GM21529 (cell line): ENCODE data around the gene NOL3.

Experiments
- ATAC-seq: cut with Tn5 transposase; IDR thresholded peaks from one replicate; pipeline ENCODE4 v1.9.1; 2021; ENCODE audit not compliant: unreplicated experiment

NOL3 gene

DNA sequence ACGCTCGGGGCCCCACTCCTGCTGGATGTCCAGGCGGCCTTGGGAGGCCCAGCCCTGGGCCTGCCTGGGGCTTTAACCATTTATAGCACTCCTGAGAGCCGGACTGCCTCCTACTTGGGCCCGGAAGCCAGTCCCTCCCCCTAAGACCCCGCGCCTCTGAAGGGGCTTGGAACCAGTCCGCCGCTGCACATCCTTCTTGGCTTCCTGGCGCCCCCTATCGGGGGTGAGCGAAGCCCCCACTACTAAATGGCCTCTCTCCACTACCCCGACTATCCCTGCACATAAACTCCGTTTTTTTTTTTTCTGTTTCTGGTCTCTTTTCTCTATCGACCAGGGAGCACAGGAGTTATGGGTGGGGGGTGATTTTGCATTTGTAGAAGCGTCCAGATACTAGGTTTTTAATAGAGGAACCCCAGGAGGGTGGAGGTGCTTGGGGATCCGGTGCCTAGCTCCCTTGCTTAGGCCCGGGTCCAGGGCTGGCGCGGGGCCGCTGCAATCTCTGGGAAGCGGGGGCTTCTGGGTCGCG lies 633 bp upstream of the NOL3 start:
- ATAC-seq: no peak

DNA sequence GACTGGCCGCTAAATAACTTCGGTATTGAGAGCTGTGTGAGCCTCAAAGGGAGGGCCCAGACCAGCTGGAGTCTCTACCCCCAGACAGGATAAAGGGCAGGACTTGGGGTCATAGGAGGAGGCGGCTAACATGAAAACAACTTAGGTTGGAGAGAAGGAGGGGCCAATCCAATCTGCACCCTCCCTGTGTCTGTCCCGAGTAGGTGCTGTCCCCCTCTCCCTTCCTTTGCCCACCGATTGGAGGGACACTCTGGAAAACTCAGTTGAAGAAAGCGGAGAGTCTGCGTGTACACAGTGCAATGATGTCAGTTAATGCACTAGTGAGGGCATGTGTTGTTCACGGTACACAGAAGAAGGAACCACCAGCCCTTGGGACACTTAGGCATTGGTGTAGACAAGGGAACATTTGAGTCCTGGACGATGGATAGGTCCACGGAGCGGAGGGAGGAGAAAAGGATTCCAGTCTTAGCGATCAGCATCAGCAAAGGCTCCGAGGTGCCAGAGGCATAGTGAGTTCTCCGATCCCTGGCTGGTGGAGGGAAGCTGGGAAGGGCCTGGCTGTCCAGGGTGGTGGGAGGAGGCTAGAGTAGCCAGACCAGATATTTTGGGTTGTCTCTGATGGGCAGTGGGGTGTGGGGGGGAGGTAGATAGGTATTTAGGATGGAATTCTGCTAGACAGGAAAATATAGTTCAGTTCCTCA lies 761 bp downstream of the NOL3 start:
- ATAC-seq: peak; percentile 7

DNA sequence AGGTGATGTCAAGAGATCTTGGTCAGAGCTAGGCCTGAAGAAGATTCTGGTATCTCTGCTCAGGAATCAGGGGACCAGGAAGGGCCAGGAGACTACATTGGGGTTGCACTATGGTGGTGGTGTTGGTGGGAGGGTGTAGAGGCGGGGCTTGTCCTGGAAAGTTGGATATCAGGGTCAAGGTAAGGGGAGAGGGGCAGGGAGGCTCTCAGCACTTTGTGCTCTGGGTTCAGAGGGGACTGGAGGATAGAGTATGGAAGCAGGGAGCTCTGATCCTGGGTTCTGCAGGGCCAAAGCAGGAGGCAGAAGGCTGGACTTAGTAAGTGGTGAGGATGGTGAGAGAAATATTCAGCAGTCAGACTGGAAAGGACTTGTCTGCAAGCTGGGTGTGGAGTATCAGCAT lies 3.0 kb downstream of the NOL3 start:
- ATAC-seq: no peak

DNA sequence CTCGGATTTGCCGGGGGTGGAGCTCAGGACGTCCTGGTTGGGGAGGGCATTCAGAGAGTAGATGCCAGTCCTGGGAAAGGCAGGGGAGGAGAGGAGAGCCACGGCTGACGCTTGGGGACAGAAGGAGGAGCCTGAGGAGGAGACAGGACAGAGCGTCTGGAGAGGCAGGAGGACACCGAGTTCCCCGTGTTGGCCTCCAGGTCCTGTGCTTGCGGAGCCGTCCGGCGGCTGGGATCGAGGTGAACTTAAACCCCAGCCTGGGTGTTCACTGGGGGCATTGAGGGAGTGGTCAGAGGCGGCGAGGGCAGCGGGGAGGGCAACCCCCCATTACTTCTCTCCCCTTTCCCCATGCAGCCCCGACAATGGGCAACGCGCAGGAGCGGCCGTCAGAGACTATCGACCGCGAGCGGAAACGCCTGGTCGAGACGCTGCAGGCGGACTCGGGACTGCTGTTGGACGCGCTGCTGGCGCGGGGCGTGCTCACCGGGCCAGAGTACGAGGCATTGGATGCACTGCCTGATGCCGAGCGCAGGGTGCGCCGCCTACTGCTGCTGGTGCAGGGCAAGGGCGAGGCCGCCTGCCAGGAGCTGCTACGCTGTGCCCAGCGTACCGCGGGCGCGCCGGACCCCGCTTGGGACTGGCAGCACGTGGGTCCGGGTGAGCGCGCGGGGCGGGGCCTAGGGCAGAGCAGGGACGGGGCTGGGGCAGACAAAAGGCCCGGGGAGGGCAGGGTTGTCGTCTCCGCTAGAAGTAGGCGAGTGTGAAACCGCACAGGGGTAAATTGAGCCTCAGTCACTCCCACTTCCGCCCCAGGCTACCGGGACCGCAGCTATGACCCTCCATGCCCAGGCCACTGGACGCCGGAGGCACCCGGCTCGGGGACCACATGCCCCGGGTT lies 3.7 kb downstream of the NOL3 start:
- ATAC-seq: peak; percentile 39

DNA sequence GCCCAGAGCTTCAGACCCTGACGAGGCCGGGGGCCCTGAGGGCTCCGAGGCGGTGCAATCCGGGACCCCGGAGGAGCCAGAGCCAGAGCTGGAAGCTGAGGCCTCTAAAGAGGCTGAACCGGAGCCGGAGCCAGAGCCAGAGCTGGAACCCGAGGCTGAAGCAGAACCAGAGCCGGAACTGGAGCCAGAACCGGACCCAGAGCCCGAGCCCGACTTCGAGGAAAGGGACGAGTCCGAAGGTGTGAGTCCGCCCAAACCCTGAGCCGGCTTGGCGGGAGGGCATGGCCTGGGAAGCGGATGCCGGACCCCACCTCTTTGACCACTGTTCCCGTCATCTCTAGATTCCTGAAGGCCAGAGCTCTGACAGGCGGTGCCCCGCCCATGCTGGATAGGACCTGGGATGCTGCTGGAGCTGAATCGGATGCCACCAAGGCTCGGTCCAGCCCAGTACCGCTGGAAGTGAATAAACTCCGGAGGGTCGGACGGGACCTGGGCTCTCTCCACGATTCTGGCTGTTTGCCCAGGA lies 4.4 kb downstream of the NOL3 start:
- no peak for ATAC-seq

DNA sequence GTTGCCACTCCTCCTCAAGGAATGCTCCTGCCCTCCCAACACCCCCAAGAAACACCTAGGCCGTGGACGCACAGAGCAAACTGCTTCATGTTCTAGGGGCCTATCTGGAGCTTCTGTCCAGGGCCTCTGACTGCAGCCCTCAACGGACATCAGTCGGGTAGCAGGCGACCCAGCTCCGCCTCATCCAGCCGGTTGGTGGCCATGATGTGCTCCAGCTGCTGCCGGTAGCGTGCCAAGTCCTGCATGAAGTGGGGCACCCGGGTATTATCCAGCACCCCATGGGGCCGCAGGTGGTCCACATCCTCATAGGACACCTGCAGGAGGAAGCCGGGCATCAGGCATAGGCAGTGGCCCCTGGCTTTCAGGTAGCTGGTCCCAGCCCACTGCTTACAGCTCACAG lies 6.3 kb downstream of the NOL3 start:
- ATAC-seq: no peak

DNA sequence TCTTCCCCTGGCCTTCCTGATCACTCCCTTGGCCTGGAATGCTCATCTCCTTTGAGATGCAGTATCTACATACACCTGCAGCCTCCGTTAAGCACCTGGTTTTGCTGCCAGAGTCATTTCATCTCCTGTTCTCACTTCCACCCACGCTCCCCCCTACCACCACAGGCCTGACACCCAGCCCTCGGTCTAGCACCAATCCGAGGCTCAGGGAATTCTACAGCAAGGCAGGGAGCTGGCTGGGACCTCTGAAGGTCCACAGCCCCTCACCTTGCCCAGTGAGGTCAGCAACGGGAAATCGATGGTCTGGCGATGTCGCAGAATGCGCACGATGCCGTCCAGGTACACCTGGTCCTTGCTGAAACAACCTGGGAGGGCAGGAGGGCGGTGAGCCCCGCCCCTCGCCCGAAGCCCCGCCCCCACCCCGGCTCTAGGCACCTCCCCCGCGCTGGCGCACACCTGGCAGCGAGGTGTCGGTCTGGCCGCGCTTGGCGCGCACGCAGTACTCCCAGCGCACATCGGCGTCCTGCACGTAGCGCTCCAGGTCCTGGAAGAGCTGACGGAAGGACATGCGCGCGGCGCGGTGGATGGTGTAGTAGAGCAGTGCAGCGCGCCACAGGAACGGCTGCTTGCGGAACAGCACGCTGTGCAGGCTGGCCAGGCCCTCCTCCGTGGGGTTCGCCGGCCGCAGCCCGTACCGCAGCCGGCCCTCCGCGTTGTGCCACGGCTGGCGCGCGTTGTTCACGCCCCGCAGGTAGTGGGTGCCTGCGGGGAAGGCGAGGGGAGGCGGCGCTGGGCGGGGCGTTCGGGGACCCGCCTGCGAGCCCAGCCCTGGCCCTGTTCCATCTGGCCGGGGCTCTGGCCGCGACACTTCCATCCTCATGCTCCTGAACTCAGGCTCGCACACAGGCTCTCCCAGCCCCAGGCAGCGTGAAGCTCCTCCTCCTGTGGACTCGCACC lies 7.7 kb downstream of the NOL3 start:
- no peak for ATAC-seq

DNA sequence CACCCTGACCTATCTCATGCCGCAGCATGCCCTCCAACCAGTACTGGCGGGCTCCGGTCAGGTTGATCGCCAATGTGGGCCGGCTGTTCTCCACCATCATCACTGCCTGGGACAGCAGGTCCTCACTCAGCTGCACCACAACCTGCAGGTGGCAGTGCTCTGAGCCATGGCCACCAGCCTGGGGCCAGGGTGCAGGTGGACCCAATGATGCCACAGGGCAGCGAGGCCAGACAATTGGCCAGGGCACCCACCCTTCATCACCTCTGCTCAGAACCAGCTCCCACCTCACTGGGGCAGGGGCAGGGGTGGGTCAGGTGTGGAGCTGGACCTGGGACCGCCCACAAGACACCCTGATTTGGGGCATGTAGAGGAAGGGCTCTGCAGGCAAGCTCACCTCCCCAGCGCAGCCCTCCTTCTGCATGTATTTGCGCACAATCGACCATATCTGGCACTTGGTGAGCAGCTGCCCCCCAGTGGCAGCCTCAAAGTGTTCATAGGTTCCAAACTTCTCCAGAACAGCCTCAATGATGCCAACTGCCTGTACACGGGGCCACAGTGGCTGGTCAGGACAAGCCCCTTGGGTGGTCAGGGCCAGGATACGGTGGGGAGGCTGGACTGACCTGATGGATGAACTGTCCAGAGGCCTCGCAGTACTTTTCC lies 9.2 kb downstream of the NOL3 start:
- no peak for ATAC-seq

DNA sequence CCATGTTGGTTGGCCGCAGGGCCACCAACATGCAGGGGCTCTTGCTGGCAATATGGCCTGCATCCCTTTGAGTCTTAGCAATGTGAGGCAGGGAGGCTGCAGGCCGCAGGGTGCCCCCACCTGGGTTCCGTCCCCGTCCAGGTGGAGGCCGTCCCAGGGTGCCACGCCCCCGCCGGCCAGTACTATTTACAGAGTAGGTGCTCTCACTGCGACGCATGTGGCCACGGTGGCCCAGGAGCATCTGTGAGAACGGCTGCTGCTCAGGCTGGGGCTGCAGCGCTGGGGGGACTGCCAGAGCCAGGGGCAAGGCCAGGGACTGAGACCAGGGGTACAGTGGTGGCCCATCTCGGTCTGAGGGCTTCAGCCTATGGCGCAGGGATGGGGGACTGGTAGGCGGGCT lies 9.8 kb downstream of the NOL3 start:
- no peak for ATAC-seq

DNA sequence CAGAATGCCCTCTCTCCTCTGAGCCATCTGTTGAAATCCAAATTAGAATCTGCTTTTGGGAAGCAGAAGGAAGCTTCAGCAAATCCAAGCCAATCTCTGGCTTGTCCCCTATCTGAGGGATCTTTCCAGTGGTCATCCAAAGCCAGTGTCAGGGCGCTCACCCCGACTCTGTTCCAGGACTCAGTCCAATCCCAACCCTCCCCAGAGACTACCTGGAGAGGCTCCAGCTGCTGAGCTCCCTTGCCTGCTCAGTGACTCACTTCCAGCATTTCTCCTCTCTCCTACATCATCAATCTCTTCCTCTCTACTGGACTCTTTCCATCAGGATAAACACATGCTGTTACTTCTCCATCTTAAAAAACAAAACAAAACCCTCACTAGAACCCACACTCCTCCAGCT lies 11.0 kb downstream of the NOL3 start:
- ATAC-seq: no peak

DNA sequence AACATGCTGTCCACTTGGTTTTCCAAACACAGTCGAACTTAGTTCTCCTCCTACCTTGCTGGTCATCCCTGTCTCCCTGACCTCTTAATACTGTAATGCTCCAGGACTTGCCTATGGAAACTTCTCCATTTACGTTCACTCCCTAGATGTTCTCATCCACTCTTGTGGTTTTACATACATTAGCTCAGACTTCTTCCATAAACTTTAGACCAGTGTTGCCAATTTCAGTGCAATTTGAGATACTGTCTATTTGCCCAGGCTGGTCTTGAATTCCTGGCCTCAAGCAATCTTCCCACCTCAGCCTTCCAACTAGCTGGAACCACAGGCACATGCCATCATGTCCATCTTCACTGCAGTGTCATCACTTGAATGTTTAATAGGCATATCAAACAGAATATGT lies 11.9 kb downstream of the NOL3 start:
- no peak for ATAC-seq

DNA sequence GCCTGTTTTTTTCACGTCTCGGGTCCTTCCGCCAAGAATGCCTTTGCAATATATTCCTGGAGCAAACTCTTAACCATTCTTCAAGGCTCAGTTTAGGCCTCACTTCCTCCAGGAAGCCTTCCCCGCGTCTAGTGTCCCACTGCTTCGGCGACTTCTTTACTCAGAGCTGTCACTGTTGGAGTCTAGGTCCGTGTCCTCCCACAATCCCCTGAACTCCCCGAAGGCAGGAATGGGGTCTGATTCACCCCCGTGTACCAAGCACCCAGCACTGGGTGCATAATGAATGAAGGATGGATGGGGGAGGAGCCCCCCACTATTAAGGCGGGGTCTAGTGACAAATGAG lies 12.9 kb downstream of the NOL3 start:
- no peak for ATAC-seq

DNA sequence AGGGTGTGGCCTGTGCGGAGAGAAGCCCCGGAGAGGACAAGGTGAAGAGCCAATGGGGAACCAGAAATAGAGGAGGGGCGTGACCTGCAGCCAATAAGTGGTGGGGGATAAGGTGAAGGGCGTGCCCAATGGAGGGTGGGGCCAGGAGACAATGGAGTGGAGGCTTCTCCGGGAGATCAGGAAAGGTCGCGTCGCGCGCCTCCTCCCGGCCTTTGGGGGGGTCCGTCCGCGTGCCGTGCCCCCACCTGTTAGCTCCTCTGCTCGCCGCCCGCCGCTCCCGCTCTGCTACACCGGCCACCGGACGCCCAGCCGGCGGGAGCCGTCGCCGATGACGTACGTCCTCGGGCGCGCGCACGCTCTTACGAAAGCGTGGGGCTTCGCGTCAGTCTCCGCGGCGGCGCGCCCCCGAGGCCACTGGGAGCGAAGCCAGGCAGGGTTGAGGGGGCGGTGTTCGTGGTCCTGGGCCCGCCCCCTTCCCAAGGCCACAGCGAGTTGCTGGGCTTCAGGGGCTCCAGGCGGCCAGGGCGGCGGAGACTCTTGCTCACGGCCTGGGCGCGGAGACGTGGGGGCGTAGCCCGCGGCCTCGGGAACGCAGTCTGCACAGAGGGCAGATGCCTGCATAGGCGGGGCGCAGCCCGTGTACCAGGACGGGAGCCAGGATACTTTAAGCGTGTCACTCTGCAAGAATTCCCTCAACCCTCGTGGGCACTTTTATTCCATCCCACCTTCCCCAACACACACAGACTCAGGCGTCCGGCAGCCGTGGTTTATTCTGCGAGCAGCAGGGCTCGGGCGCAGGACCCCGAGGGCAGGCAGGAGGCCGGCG lies 13.5 kb downstream of the NOL3 start, which contains the start of gene MATCAP1:
TSS of gene MATCAP1 (minus strand) at position 337 of the 826 bp plus-strand sequence. CDS start 3,353 bp downstream, outside the sequence.
- ATAC-seq: peak; percentile 91

DNA sequence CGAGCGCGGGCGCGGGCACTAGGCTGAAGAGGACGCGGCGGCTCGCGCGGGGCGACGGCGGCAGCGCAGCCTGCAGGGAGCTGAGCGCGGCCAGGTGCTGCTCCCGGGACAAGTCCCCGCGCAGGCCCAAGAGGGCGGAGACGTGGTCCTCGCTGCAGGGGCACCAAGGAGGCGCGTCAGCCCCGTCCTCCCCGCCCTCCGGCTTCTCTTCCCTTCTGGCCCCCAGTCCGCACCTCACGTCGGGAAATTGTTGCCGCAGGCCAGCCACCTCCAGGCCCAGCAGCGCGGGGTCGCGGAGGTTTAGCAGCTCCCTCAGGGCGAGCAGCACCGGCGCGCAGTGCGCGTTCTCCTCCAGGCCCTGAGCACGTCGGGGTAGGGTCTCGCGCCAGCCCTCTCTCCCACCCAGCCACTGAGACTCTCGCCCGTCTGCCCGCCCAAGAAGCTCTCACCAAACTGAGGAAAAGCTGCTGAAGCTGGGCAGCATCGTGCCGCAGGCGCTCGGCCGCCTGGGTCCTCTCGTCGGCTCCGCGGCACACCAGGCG lies 14.2 kb downstream of the NOL3 start:
- no peak for ATAC-seq

DNA sequence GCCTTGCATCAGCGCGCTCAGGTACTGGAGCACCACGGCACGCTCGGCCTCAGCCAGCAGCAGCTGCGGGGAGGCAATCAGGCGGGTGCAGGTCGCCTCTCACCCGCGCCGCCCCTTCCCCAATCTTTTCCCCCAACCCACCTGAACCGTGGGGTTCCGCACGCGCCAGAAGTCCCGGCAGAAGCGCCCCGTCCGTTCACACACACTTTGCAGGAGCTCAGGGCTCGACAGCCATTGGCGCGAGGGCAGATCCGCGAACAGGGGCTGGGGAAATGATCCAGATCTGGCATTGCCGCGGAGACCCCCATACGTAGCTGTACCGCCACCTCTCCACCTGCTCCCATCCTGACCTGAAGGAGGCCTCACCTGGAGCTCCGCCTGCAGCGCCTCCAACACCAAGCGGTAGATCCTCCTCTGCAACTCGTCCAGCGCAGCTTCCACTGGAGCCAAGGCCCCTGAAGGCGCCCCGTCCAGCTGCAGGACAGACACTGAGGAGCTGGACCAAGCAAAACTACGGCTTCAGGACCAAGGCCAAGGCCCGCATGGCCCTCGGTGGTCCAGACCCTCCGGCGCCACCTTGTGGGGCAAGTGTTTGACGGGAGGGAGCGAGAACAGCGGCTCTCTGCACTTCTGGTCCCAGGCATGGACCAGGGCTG lies 14.8 kb downstream of the NOL3 start:
- no peak for ATAC-seq

DNA sequence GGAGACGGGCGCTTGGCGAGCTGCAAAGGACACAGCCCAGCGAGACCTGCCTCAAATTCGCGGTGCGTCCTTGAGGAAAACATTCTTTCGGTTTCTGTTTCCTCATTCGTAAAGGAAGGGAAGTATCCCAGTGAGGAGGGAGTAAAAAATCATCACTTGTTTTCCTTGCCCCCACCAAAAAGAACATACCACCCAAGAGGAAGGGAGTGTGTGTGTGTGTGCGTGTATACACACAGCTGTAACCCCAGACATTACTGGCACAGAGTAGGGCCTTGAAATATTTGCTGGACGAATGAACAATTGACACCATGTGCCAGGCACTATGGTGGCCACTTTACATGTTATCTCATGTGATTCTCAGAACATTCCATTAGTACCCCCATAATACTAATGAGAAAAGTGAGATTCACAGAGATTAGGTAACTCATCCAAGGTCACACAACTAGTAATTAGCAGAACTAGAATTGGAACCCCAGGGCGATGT lies 15.4 kb downstream of the NOL3 start:
- no peak for ATAC-seq

DNA sequence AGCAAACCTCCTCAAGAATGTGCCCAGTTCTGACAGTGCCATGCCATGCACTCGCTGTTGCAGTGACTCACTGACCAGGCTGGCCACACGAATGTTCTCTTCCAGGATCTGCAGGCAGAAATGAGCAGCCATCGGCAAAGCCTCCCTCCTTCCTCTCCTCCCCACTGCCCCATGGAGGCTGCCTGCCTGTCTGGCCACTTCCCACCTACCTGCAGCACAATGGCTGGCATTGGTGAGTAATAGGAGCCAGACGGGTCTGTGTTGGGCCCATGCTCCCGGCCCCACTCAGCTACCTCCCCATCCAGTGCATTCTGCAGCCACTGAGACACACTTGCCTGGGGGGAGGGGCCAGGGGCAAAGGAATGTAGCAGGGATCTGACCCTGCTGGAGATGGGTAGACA lies 16.2 kb downstream of the NOL3 start:
- ATAC-seq: no peak

DNA sequence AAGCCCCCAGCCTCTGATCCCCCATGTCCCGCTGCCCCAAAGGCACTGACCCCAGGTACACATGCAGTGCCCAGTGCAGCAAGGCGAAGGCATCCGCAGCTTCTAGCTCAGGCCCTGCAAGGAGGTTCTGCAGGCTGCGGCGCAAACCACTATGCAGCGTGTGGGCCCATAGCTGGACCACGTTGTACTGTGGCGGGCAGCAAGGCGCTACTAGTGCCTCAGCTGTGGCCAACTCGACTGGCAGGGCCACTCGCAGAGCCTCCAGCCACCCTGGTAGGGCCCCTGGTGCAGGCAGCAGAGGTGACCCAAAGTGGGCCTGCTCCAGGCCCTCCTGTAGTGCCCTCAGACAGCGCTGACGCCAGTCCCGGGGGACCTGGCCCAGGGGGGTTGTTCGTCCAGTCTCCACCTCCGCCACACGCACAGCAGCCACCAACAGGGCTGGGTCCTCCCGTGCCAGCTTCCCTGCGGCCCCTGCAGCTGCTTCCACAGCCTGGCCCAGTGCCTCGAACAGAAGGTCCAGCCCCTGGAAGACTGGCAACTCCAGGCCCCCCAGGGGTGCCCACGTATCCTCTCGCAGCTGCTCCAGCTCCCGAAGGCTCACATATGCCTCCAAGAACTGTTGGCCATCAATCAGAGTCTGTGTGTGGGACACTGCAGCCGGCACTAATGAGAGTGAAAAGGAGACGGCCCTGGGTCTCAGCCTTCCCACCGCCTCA lies 17.0 kb downstream of the NOL3 start:
- ATAC-seq: no peak
